Fibroblast of skin of right biceps (primary cell): ENCODE data around the gene RAB38.
A peak's percentile ranks its signal among the peaks of the same experiment; 100 is the strongest.

Experiments used
- DNase-seq: peaks from one replicate; pipeline ENCODE4 v3.0.0-alpha.2; 2013

RAB38 gene

DNA sequence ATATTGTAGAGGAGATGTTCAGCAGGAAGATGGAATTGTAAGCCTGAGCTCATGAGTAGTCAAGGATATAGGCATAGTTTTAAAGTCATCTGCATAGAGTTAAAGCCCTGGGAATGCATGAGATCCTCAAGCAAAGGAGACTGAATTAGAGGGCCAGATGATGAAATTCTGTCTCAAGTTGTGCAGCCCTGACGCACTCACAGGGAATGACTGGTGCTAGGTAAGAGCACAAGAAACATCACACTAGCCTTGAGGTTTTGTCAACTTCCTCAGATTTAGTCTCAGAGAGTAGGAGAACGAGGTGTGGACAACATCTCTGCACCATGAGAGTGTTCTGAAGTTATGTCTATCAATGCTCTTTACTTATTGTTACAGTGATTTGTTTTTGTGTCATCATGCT is 5.8 kb downstream of the RAB38 start:
- DNase-seq: peak; percentile 26

DNA sequence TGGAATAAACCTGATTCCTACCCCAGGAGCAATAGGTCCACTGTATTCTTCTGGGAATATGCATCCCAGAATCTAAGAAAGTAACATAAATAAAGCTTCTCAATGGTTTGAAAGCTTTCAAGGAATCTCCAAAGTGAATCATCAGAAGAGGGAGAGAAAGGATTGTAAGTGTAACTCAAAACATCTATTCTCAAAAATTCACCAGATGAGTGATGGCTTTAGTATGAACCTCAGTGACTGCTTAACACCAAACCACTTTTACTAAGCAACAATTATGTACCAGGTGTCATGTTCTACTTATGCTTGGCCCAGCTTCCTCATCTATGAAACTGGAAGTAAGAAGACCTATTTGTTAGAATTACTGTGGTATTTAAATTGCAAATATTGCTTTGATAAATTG is 7.4 kb downstream of the RAB38 start:
- DNase-seq: no peak

DNA sequence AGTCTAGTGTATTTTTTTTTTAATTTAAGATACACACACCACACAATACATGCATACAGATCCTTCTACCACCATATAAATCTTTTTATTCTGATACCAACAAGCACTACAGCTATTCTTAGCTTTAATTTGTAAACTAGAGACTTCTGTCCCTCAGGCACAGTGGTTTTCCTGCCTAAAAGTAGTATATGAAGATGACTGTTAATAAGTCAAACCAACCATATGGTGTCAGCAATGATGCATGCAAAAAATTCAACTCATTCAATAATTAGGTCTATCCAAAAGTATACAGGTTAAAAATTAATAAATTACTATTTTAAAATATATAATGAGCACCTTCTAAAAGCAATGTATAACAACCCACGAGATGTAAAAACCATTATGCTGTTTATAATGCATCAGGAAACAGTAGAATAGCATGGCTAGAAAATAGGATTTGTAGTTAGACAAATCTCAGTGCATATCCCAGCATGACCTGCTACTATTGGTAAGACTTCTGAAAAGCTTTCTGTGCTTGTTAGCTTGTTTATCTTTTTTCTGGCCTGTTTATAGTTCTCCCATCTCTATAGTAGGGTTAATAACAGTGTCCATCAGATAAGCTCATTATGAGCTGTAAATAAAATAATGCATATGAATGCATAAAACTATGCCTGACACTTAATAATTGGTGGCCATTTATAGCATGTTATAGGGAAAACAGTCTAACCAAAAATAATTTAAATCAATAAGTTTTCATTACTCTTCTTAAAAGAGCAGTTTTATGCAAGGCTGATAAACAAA is 10.2 kb downstream of the RAB38 start:
- DNase-seq: no peak

DNA sequence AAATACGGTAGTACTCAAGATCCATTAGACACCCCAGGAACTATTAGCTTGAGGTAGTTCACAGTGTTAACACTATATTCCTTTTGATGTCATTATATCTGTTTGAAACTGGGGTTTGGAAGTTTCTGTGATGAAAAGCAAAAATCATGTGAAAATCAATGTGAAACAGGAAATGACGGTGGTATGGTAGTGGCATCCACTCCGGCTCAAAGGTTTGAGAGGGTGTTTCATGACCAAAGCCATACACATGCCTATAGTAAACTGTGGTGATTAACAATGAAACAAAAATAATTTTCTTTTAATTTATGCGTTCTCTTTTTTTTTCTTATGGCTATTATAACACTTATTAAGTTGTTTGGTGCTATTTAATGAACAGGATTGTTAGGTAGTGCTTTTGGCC is 10.9 kb downstream of the RAB38 start:
- no peak for DNase-seq

DNA sequence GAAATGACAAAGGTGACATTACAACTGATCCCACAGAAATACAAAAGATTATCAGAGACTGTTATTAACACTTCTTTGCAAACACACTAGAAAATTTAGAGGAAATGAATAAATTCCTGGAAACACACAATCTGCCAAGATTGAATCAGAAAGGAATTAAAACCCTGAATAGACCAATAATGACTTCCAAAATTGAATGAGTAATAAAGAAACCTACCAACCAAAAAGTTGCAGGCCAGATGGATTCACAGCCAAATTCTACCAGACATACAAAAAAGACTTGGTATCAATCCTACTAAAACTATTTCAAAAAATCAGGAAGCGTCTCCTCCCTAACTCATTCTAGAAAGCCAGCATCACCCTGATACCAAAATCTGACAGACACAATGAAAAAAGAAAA is 17.2 kb downstream of the RAB38 start:
- no peak for DNase-seq

DNA sequence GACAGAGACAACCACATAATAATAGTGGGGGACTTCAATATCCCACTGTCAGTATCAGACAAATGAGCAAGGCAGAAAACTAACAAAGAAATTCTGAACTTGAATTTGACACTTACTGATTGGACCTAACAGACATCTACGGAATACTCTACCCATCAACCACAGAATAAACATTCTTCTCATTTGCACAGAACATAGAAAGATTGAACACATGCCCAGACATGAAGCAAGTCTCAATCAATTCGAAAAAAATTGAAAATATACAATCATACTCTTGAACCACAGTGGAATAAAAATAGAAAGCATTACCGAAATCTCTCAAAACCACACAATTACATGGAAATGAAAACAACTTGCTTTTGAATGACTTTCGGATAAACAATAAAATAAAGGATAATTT is 17.9 kb downstream of the RAB38 start:
- no peak for DNase-seq

DNA sequence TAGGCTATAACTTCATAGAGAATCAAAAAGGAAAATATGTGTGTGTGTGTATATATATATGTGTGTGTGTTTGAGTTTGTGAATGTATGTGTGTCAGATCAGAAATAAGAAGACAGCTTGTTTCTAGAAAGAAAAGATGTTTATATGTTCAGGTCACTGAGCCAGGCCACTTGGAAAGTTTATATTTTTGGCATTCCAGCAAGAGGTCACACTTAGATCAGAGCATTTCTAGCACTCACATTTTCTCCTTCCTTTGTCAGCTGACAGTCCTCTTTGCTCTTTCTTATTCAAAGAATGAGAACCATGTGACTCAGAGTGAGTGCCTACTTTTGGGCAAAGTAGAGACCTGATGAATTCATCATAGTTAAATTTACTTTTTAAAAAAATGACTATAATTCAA is 22.9 kb downstream of the RAB38 start:
- no peak for DNase-seq

DNA sequence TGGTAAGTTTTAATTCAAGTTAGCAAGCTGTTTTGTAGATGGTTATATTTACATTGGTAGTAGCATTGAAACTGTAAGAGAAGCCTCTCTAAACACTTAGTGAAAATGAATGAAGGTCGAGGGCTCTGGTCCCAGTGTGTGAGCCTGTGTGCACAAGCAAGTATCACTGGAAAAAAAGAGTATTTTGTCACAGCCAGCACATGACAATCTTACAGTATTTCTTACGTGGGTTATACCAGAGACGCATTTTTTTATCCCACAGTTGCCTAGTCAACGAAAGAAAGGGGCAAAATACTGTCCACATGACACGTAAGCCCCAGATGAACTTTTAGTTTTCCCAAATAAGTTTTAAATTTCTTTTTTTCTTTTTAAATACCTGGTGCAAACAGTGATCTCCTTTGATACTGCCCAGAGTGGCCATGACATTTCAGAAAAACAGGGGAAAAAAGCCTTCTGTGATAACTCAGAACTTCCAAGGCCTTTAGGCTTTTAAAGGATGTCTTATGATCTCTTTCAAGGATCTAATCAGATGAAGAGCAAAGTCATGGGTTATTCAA is 23.5 kb downstream of the RAB38 start:
- DNase-seq: no peak

DNA sequence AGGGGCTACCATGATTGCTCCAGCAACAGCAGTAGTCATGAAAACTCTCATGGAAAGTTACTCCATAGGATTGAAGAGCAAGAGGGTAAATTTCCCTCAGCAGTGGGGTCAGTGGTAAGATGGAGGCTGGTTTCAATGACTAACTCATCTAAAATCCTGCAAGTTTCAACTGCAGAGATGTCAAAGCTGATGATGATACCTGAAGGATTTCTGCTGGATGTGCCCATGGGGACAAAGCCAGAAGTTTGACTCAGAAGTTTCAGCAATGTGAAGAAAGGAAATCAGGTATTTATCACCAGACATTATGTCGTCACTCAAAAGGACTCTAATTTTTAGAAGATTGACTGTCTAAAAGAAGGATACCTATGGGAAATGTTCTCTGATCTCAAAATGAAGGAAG is 29.1 kb downstream of the RAB38 start:
- no peak for DNase-seq

DNA sequence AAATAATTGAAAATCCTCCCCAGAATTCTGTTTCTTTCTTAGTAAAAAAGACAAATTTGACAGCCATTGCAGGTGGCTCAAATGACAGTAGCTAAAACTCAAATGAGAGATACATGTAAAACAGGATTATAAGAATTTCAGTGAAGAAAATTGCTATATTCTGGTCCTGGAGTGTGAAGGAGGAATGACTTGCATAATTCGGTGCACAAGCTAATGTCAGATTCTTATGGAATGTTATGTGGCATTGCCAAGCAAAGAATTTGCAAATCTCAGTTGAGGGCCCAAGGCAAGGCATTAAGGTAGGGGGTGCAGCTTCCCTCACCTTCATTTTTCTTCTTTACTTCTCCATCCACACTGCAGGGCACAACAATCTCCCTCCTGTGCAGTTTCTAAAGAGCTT is 35.4 kb downstream of the RAB38 start:
- DNase-seq: no peak

DNA sequence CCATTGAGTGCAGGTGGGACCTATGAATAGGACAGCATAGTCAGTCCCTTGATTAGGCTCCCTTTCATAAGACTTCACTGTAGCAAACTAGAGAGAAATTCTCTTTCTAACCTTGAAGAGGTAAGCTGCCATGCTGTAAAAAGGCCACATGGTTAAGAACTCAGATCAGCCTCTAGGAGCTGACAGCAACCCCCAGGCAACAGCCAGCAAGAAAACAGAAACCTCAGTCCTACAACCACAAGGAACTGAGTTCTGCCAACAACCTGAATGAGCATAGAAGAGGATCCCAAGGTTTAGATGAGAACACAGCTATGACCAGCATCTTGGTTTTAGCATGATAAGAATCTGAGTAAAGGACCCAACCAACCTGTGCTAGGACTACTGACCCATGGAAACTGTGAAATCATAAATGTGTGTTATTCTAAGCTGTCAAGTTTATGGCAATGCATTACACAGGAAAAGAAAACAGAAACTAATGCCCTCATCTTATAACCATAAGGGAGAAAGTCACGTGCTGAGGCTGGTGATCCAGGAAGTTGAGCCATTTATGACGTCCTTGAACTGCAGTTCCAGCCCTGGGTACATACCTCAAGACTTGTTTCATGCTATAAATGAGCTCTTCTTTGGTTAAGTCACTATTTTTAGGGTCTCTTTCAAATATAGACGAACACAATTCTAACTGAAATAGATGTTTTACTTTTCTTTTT is 43.3 kb downstream of the RAB38 start:
- no peak for DNase-seq

DNA sequence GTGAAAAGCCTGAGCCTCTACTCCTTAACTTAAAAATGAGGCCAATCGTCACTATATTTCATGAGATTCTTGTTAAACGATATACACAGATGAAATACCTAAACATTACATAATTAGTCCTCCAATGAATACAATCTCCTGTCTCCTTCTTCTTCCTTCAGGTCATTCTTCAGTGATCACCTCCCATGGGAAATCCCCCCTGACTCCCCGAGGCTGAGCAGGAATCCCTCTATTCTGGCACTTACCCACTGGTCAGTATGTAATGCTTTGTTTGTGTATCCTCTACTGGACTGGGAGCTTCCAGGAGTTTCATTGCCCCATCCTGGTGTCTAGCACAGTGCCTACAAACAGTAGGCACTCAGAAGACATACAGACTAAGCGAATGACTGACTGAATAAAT is 52.3 kb downstream of the RAB38 start:
- DNase-seq: no peak

DNA sequence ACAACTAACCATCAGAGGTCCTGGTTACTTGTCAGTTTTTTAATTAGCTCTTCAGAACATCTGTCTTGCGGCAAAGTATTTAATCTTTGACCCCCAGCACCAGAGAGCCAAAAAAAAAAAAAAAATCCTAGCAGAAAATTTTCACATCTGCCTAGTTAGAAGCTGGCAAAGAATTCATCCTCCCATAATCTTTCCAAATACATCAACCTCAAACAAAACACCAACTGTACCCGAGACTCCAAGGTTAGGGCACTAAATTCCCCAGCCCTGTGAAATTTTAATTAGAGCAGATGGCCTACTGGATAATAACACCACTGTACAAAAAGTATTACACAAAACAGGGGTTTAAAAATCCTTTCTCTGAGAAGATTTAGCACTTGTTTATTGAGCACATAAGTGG is 55.7 kb downstream of the RAB38 start:
- DNase-seq: no peak

DNA sequence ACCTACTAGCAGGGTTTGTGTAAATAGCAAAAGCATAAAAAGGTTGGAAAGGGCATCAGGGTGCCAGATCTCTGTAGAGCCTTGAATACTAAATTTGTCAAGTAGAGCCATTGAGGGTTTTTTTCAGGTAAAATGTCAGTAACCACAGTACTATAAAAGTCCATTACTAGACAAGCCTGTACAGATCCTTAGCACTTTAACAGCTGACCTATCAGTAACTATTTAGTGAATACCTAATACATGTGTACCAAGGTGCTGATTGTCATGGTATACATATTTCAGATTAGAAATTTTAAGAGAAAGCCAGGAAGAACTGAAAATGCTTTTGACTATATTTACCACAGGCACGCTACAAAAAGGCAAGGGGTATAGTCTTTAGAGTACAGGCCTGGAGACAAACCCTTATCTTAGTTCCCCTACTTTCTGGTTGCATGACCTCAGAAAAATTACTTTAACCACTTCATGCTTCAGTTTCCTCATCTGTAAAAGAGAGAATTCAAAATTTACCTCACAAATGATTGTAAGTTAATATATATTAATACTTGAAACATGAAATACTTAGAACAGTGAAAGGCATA is 57.9 kb downstream of the RAB38 start:
- DNase-seq: no peak

DNA sequence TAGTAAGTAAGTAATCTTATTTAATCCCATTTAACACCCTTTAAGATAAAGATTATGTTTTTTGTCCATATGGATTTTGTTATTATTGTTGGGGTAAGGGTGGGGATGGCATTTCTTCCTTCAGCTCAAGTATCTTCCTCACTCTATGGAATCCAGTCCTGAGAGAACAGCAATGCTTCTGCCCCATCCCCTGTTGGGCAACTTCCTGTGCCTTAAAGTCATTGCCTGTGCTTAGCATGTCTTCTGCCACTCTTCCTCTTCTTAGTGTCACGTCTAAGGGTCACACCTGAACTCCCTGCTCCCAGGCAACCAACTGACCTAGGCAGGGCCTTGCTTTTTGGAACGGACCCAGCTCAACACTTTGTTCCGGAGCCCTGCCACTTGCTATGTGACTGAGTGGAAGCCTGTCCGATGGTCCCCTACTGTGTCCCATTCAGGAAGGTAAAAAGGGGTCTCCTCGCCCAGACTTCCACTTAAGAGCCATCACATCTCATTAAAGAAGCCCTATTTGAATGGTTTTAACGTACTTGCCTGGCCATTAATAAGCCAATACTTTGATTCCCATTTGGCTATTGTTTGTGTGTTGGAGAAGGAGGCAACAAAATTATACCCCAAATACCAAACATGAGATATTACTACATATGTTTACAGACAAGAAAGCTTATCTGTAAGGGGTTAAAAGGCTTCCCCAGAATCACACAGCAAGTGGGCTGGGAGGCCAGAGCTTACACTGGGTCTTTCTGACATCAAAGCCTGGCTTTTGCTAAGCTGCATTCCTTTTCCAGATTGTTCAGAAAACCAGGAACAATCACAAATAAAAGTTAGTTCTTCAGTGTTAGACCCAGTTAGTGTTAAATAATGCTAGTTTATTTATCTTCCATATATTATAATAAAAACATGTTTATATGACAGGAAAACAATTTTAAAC is 59.2 kb downstream of the RAB38 start:
- DNase-seq: no peak

DNA sequence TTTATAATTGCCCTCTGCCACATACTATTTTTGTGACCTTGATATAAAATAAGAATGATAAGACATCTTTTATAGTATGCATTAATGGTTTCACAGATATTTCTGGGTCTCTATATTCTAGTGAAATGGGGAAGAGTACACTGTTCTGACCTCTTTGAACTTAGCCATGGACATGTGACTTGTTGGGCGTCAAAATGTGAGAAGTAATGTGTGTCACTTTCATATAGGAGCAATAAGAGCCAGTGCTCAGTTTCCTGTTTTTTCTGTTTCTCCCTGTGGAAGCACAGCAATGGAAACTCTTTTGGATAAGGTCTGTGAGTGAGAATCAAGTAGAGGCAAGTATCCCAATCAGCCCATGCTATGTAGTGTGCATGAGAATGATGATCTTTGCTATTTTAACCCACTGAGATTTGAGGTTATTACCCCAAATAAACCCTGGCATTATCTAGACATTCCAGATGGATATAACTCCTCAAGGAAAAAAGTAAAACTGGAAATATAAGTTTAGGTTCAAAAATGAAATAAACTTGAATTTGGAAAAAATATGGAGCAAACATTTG is 60.7 kb downstream of the RAB38 start:
- DNase-seq: no peak

DNA sequence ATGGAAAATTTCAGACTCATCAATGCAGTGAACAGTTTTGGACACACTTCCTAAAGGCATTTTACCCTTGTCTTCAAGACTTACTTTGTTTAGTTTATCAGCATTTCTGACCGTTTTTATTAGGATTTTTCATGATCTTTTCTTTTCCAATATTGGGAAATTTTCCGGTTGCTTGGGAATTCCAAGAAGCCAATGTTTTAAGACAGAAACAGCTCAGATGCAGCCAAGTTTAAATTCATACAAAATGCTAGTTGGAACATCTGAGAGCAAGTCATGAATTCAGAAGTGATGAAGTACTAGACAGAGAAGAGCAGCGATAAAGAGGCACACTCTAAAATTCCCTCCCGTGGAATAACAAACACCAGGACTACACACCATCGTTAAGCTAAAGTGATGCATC is 68.6 kb downstream of the RAB38 start:
- DNase-seq: no peak

DNA sequence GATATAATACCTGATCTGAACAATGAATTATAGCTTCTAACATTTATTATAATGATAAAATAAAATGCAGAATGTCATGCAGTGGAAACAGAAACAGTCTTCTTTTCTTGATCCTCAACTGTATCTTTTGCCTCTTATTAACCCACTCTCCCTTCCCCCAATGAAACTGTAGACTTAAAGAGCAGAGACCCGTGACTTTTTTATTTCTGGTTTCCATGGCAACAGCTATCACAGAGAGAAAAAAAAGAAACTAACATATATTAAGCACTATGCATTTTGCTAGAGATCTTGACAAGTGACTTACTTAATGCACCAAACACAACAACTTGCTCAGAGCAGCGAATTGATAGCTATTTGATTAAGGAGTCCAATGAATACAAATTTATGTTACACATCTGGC is 69.3 kb downstream of the RAB38 start:
- DNase-seq: no peak

DNA sequence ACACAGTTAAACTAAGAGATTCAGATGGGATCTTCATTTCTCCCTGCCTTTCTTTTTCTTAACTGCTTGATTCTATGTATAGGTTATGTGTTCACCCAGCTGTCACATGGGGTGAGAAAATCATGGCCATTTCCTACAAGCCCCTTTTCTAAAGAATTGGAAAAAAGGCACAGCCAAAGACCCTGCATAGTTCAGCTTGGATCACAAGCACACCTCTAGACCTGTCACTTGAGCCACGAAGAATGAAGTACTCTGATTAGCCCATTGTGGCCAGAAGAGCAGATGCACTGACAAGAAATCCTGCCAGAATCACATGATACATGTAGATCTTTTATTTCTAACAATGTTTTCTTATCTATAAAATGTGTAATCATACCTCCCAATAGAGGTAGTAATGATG is 69.7 kb downstream of the RAB38 start:
- DNase-seq: no peak

DNA sequence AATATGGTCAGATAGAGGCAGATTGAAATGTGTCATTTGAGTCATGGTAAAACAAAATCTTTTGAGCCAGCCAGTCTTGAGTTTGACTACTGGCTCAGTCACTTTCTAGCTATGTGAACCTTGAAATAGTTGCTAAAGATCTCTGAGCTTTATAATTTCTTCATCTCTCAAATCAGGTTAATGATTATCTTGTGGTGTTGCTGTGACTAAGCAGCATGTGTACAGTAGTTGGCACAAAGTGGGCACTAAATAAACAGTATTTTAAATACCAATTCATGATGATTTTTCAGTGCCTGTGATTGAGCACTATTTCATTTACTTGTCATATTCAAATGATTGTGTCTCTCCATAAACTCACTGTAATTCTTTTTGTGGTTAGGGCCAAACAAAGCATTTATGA is 70.8 kb downstream of the RAB38 start:
- no peak for DNase-seq

DNA sequence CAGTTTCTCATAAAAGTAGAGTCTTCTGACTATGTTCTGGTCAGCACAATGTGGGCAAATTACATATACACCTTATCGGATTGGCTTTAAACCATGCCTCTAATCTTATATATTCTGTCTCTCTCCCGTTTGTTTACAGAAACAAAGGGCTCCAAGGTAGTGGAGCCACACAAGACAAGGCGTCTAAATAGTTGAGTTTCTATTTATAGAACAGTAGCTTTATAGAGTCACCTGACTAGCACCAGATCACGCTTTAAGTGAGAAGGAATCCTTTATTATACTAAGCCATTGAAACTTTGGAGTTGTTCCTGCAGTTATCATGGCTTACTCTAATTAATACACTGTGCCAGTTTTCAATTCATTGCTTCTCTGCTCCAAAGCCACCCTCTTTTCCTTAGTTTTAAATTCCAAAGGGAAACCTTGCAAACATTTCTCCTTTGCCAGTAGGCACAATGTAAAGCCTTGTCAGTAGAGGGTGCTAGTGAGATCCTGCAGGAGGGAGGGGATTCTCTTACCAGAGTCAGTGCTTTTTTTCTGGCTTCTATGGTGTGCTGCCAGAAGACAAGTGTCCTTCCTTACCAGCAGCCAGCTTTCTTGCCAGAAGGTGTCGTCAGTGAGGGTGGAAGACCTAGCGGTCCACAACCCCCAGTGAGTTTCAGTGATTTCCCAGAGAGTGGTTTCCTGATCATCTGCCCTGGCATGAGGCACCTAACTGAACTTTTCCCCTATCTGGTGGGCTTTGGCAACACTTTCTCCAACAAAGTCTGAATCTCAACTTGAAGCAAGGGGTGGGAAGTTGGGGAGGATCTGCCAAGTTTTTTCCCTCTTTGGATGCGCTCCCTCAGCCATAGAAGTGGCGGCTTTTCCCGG is 71.7 kb downstream of the RAB38 start:
- peak; percentile 52 for DNase-seq

DNA sequence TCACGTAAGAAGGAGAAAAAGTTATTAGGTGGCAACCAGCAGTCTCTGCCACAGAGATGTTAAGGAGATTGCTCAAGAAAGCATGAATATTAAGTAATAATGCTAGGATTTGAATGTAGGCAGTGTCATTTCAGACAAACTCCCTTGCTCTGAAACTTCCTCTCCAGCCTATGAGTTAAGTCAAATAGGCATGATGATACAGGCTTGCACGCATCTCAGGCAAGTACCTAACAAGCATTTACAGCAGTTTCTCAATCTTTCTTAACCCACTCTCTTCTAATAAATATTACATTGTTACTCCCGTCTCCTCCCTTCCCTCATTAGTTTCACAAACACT is 72.7 kb downstream of the RAB38 start:
- DNase-seq: no peak
